GM19452 (cell line): ENCODE data around the gene VCY1B.
"Not testable (repeated sequence)": the region's sequence is repeated elsewhere in the genome, so short reads cannot be mapped to it uniquely, and the experiment has no call there.

Source experiments
- ATAC-seq: cut with Tn5 transposase; IDR thresholded peaks from one replicate; pipeline ENCODE4 v1.9.1; 2021; ENCODE audit not compliant: unreplicated experiment

The VCY1B gene

DNA sequence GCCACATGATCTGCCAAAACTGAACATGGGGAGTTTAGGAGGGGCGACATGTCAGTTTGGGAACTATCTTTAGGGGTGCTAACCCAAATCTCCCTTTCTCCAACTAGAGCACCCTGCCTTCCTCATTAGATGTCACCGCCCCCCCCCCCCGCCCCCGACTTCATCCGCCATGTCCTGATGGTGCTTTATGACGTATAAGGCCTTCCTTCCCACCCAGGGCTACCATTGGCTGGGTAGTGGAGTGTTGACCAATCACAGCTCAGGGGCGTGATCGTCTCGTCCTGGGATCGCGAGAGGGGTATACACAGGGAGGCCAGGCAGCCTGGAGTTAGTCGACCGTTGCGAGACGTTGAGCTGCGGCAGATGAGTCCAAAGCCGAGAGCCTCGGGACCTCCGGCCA lies at the start of gene VCY1B:
Gene VCY1B, plus strand, starts transcription at position 301 of the 400 bp plus-strand sequence. Its CDS starts 63 bp downstream, at position 364.
- ATAC-seq: not testable (repeated sequence)

GRCh38 chrY:14011916-14012315 lies 44.1 kb upstream of the VCY1B start:
- not testable (repeated sequence) for ATAC-seq

DNA sequence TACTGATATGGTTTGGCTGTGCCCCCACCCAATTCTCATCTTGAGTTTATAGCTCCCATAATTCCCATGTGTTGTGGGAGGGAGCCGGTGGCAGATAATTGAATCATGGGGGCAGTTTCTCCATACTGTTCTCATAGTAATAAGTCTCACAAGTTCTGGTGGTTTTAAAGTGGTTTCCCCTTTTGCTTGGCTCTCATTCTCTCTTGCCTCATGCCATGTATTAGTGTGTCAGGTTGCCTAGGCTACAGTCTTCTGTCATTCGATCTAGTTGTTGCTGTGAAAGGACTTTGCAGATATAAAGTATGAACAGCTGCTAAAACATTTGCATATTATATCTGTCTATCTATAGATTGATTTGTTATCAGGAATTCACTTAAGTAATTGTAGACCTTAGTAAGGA lies 25.6 kb upstream of the VCY1B start:
- ATAC-seq: not testable (repeated sequence)

DNA sequence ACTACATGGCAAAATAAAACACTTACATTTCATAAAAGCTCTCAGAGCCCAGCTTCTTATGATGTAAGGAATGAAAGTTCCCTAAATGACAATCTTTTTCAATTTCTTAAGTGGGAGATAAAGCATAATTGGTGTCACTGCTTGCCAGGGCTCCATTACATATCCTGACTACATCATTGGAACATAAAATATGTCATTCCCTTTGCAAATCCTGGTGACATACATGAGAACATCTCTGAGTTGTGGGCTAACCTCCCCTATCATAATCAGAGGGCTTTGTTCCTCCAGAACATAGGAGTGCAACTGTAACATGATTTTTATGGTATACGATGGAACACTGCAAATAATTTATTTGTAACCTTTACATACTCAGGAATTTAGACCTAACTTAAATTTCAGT lies 29.9 kb downstream of the VCY1B start:
- ATAC-seq: no peak
